ENCODE measurements around the gene PITPNC1. TPM values are rescaled to one million over a fixed set of nuclear protein-coding genes. Genes with fewer than 3 reads are reported as not detected.

PITPNC1 gene
- total RNA-seq, 1 experiment from 2014 or later: 37.5 TPM

GRCh38 chr17:67707442-67707841 lies 330.4 kb downstream of the PITPNC1 start:
- no peaks in the 10 kb centered on the region for H3K27me3 Mint-ChIP-seq (ENCODE audit: low read depth)
- Histone ChIP-seq H3K9me3 (ENCODE audit: control insufficient read depth, low read depth, low read length) (no peaks in the 10 kb centered on the region), H3K56ac (ENCODE audit: insufficient read length, low read depth, low read length) (no peak overlapping the region), H3K18ac (ENCODE audit: insufficient read length, low read depth, low read length) (no peak overlapping the region), H3K14ac (ENCODE audit: insufficient read depth, low read length) (no peak overlapping the region), H2BK15ac (ENCODE audit: low read depth, low read length) (no peak overlapping the region), H2AFZ (ENCODE audit: low read length) (no peak overlapping the region), H3K23me2 (ENCODE audit: insufficient read length, low read depth, low read length, poor library complexity, severe bottlenecking) (no peaks in the 10 kb centered on the region), H2BK5ac (ENCODE audit: insufficient read length, low read length) (no peak overlapping the region), H3K27ac (ENCODE audit: insufficient read length, low read depth, low read length) (no peak overlapping the region), H3K4me2 (ENCODE audit: insufficient read depth, insufficient read length, low read length) (no peak overlapping the region), H3K79me1 (ENCODE audit: insufficient read depth, low read depth, low read length, poor library complexity, severe bottlenecking) (no peaks in the 10 kb centered on the region), H3T11ph (ENCODE audit: low read length) (no peak overlapping the region), H4K91ac (ENCODE audit: insufficient read length, low read depth, low read length) (no peak overlapping the region), H4K5ac (ENCODE audit: insufficient read length, low read depth, low read length) (no peak overlapping the region), H3K9ac (ENCODE audit: extremely low read depth, insufficient read length, low read length) (no peak overlapping the region), H3K27me3 (ENCODE audit: insufficient read depth, low read length) (no peaks in the 10 kb centered on the region), H3K4ac (ENCODE audit: low read depth, low read length) (no peak overlapping the region), H4K20me1 (ENCODE audit: control insufficient read depth, insufficient read depth, insufficient read length) (no peaks in the 10 kb centered on the region), H2BK12ac (ENCODE audit: insufficient read length, low read depth, low read length) (no peak overlapping the region), H3K4me1 (ENCODE audit: insufficient read depth, low read length) (no peaks in the 10 kb centered on the region), H3K23ac (ENCODE audit: insufficient read length, low read depth, low read length) (no peak overlapping the region), H4K8ac (replicated peaks; ENCODE audit: insufficient read length, low read depth, low read length) (no peak overlapping the region), H2BK20ac (ENCODE audit: low read depth, low read length, poor library complexity, severe bottlenecking) (no peak overlapping the region), H3K79me2 (ENCODE audit: insufficient read depth, low read length) (no peaks in the 10 kb centered on the region), H2AK5ac (ENCODE audit: insufficient read length, low read length) (no peak overlapping the region), H2BK120ac (ENCODE audit: low read depth, low read length, poor library complexity, severe bottlenecking) (no peak overlapping the region)
- WGBS (ENCODE audit: extremely low coverage, insufficient read length, low lambda C conversion rate): no CpG with 5 or more reads among the region's 2 CpGs
- H3K27ac Mint-ChIP-seq: peak overlapping the region in 1 of 3 experiments; percentile 59; a peak in 2 of 7 replicates
- H3K36me3 Mint-ChIP-seq (ENCODE audit: insufficient read depth in 1 of 3, low read depth in 3 of 3): no peaks in the 10 kb centered on the region
- no peak for TF ChIP-seq CTCF (conservative IDR thresholded peaks at IDR 0.05)
- no peaks in the 10 kb centered on the region for H3K9me3 Mint-ChIP-seq
- peaks cover 9 to 15% of the 10 kb centered on the region in 2 experiments for H3K4me1 Mint-ChIP-seq
- no peak for DNase-seq
- H3K4me3 Mint-ChIP-seq: no peak overlapping the region

Measured in H9 (cell line).